Measurements from ENCODE around the gene KCNH6. TPM values are rescaled to one million over a fixed set of nuclear protein-coding genes. Genes with fewer than 3 reads are reported as not detected.

Gene KCNH6
- total RNA-seq, 1 donor from 2014 or later: not detected

DNA sequence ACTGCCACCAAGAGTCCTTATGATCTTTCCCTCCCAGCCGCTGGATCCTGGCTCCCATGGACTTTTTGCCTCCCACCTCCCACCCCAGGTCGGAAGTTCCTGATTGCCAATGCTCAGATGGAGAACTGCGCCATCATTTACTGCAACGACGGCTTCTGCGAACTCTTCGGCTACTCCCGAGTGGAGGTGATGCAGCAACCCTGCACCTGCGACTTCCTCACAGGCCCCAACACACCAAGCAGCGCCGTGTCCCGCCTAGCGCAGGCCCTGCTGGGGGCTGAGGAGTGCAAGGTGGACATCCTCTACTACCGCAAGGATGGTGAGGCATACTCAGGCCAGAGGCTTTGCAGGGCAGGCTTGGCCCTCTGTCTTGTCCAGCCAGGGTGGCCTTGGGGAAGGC is 893 bp downstream of the KCNH6 start:
- H3K36me3 Mint-ChIP-seq (ENCODE audit: unreplicated experiment): no peaks in the 10 kb centered on the region
- no peaks in the 10 kb centered on the region for H3K4me1 Mint-ChIP-seq (ENCODE audit: unreplicated experiment)
- no peak overlapping the region for H3K27ac Mint-ChIP-seq (ENCODE audit: unreplicated experiment)

DNA sequence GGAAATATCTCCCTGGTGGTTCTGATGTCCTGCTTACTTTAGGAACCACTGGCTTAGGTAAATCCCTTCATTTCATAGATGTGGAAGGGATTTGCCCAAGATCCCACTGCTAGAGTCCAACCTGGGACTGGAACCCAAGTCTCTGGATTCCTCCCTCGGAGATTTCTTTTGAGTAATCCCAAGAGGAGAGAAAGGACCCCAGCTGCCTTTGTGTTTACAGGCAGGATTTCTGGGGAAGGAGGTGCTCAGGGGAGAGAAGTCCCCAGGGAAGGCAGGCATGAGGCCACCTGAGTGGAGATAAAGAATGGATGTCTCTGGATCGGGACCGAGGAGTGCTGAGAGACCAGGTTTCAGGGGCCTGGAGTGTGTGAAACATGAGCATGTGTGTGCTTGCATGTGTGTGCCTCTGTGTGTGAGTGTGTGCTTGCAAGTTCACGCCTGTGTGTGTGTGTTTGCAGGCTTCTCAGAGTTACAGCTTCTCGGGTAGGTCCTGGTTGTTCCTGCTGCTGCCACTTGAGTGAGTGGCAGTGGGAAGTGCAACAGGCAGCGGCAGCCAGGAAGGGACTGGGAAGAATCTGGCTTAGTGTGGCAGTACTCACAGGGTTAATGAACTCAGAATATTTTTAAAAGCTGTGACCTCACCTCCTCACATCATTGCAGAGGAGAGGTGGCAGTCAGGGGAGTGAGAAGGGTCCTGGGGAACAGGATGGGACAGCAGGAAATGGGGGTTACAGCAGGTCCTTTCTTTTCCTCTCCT is 2.2 kb downstream of the KCNH6 start:
- Mint-ChIP-seq H3K36me3 (ENCODE audit: unreplicated experiment) (no peaks in the 10 kb centered on the region), H3K9me3 (ENCODE audit: unreplicated experiment) (no peaks in the 10 kb centered on the region), H3K27me3 (ENCODE audit: unreplicated experiment) (peaks cover 44% of the 10 kb centered on the region), H3K4me3 (ENCODE audit: unreplicated experiment) (no peak overlapping the region), H3K27ac (ENCODE audit: unreplicated experiment) (no peak overlapping the region), H3K4me1 (ENCODE audit: unreplicated experiment) (no peaks in the 10 kb centered on the region)
- no peak for DNase-seq (ENCODE audit: extremely low spot score, unreplicated experiment)
- TF ChIP-seq, protein P1, sequence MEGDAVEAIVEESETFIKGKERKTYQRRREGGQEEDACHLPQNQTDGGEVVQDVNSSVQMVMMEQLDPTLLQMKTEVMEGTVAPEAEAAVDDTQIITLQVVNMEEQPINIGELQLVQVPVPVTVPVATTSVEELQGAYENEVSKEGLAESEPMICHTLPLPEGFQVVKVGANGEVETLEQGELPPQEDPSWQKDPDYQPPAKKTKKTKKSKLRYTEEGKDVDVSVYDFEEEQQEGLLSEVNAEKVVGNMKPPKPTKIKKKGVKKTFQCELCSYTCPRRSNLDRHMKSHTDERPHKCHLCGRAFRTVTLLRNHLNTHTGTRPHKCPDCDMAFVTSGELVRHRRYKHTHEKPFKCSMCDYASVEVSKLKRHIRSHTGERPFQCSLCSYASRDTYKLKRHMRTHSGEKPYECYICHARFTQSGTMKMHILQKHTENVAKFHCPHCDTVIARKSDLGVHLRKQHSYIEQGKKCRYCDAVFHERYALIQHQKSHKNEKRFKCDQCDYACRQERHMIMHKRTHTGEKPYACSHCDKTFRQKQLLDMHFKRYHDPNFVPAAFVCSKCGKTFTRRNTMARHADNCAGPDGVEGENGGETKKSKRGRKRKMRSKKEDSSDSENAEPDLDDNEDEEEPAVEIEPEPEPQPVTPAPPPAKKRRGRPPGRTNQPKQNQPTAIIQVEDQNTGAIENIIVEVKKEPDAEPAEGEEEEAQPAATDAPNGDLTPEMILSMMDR (IDR thresholded peaks at IDR 0.05): no peak

More for the DNA sequence above, 893 bp downstream of the KCNH6 start:
- Mint-ChIP-seq H3K4me3 (ENCODE audit: unreplicated experiment) (no peak overlapping the region), H3K9me3 (ENCODE audit: unreplicated experiment) (no peaks in the 10 kb centered on the region), H3K27me3 (ENCODE audit: unreplicated experiment) (peaks cover 44% of the 10 kb centered on the region)
- DNase-seq (ENCODE audit: extremely low spot score, unreplicated experiment): no peak
- TF ChIP-seq, protein P1 (IDR thresholded peaks at IDR 0.05): no peak

DNA sequence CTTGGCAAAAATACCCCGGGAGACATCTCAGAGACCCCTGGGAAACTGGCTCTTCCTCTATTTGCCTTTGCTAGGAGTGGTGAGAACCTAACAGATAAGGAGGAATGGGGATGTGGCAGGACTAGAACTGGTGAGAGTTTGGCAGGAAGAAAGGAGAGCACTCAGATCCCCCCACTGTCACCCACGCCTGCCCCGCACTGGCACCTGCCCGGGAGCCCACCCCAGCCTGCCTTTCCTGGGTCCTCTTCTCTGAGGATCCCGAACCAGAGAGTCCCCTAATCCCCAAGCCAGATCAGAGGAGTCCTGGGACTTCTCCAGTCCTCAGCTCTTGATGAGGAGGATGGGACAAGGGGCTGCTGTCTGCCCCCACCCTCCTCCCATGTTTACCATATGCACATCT is 3.7 kb downstream of the KCNH6 start:
- H3K36me3 Mint-ChIP-seq (ENCODE audit: unreplicated experiment): no peaks in the 10 kb centered on the region
- peaks cover 34% of the 10 kb centered on the region for H3K27me3 Mint-ChIP-seq (ENCODE audit: unreplicated experiment)
- no peak for DNase-seq (ENCODE audit: extremely low spot score, unreplicated experiment)
- no peaks in the 10 kb centered on the region for H3K4me1 Mint-ChIP-seq (ENCODE audit: unreplicated experiment)
- H3K27ac Mint-ChIP-seq (ENCODE audit: unreplicated experiment): no peak overlapping the region
- TF ChIP-seq, protein P1 (IDR thresholded peaks at IDR 0.05): no peak
- no peaks in the 10 kb centered on the region for H3K9me3 Mint-ChIP-seq (ENCODE audit: unreplicated experiment)
- H3K4me3 Mint-ChIP-seq (ENCODE audit: unreplicated experiment): no peak overlapping the region

DNA sequence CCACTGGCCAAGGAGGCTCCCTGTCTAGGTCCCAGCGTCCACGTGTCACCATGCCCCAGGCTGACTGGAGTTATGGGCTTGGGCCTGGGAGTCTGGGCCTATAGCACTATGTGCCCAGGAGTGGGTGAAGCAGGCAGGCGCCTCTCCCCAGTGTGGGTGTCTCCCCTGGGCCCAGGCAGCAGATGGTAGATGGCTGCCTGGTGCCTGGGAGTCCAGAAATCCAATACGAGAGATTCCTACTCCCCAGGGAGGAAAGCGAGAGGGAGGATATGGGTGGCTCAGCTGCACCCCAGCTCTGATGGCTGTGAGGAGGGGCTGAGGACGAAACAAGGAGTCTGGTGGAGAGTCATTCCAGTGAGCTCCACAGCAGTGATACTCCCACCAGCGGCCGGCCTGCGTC is 5.0 kb downstream of the KCNH6 start:
- Mint-ChIP-seq H3K27me3 (ENCODE audit: unreplicated experiment) (peaks cover 30% of the 10 kb centered on the region), H3K9me3 (ENCODE audit: unreplicated experiment) (no peaks in the 10 kb centered on the region), H3K36me3 (ENCODE audit: unreplicated experiment) (no peaks in the 10 kb centered on the region), H3K4me1 (ENCODE audit: unreplicated experiment) (no peaks in the 10 kb centered on the region), H3K4me3 (ENCODE audit: unreplicated experiment) (no peak overlapping the region), H3K27ac (ENCODE audit: unreplicated experiment) (no peak overlapping the region)
- TF ChIP-seq, protein P1 (IDR thresholded peaks at IDR 0.05): no peak
- DNase-seq (ENCODE audit: extremely low spot score, unreplicated experiment): no peak

DNA sequence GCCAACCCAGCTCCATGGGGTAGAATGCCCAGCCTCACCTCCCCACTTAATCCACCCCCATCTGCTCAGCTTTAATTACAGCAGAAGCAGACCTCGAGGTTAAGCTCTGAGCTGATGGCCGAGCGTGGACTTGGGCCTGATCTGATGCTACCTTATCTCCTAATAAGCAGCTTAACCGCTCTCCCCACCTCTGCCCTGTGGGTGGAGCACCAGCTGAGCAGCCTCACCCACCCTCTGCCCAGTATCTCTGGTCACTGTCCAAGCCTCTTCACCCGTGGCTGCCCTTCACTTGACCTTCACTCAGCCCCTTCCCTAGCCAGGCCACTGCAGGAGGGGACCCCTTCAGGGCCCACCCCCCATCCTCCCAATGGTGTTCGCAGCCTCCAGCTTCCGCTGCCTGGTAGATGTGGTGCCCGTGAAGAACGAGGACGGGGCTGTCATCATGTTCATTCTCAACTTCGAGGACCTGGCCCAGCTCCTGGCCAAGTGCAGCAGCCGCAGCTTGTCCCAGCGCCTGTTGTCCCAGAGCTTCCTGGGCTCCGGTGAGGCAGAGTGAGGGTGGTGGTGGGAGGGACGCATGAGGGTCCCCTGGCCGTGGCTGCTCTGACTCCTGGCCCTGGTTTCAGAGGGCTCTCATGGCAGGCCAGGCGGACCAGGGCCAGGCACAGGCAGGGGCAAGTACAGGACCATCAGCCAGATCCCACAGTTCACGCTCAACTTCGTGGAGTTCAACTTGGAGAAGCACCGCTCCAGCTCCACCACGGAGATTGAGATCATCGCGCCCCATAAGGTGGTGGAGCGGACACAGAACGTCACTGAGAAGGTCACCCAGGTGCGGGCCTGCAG is 6.8 kb downstream of the KCNH6 start:
- DNase-seq (ENCODE audit: extremely low spot score, unreplicated experiment): no peak
- Mint-ChIP-seq H3K27me3 (ENCODE audit: unreplicated experiment) (peaks cover 17% of the 10 kb centered on the region), H3K36me3 (ENCODE audit: unreplicated experiment) (no peaks in the 10 kb centered on the region), H3K4me1 (ENCODE audit: unreplicated experiment) (no peaks in the 10 kb centered on the region), H3K9me3 (ENCODE audit: unreplicated experiment) (no peaks in the 10 kb centered on the region), H3K4me3 (ENCODE audit: unreplicated experiment) (no peak overlapping the region), H3K27ac (ENCODE audit: unreplicated experiment) (no peak overlapping the region)
- TF ChIP-seq, protein P1 (IDR thresholded peaks at IDR 0.05): no peak

Measured in osteocyte (in vitro differentiated cells).